ENCODE results near the gene MX2. TPM values are rescaled to one million over a fixed set of nuclear protein-coding genes. Genes with fewer than 3 reads are reported as not detected.

Gene MX2
- total and polyA plus RNA-seq, 9 of the 15 experiments (the other 6 are each of a cell fraction or from before 2014, with no cell fraction given): 0.10 to 0.95 (median 0.47) TPM; not detected in 1

- Histone ChIP-seq H3K4me2 (ENCODE audit: insufficient read depth, low read length) (no peak overlapping the region), H2AFZ (ENCODE audit: low read depth, low read length) (no peak overlapping the region), H3K4me3 (no peak overlapping the region), H3K27ac (ENCODE audit: extremely low read depth, low read depth, low read length) (no peak overlapping the region), H3K4me1 (replicated peaks in 1 of 2; ENCODE audit: control insufficient read depth in 2 of 2, insufficient read depth in 2 of 2, low read length in 2 of 2) (no peaks in the 10 kb centered on the region), H3K9ac (ENCODE audit: insufficient read depth in 1 of 2, low read depth in 2 of 2, low read length in 2 of 2) (no peak overlapping the region; a peak in 1 of 4 replicates), H3K27me3 (ENCODE audit: control insufficient read depth in 2 of 2, insufficient read depth in 2 of 2, low read length in 2 of 2) (peaks cover 12 to 32% of the 10 kb centered on the region in 2 experiments), H3K79me2 (ENCODE audit: control insufficient read depth, insufficient read depth, low read length) (no peaks in the 10 kb centered on the region), H4K20me1 (replicated peaks; ENCODE audit: control insufficient read depth, insufficient read depth, low read length) (no peaks in the 10 kb centered on the region), H3K9me1 (ENCODE audit: control insufficient read depth, insufficient read depth, low read length) (no peaks in the 10 kb centered on the region), H3K36me3 (ENCODE audit: control insufficient read depth, insufficient read depth, low read length) (no peaks in the 10 kb centered on the region), H3K9me3 (replicated peaks; ENCODE audit: control insufficient read depth, insufficient read depth, low read depth, low read length) (no peaks in the 10 kb centered on the region)
- in situ Hi-C loops (cut with MboI) (no loop called here), intact Hi-C loops (cut with micrococcal nuclease) (no loop called here)
- no peak for ATAC-seq
- ChIA-PET POLR2A (interaction anchor here (0.7 kb wide), 1 partner anchor 824 kb away, joined by 3 read pairs; no protein-coding TSS in a partner anchor), CTCF (ENCODE audit: low intra/inter-chr PET ratio) (no interaction called here)
- no peak for DNase-seq (ENCODE audit: extremely low read depth in 1 of 4, low spot score in 3 of 4)
- TF ChIP-seq PHB2 (IDR thresholded peaks at IDR 0.05; ENCODE audit: low read depth): no peak
- BruUV-seq (replicated peaks): no TSS peak
- FAIRE-seq: no peak
- WGBS (ENCODE audit: insufficient coverage, low coverage, missing lambda C conversion rate): 2% methylated on average over 14 of the region's 14 CpGs
Measured at GRCh38 chr21:41388259-41388658, 26.4 kb downstream of the MX2 start.

- CTCF ChIA-PET (ENCODE audit: low intra/inter-chr PET ratio): no interaction called here
- no TSS peak for BruUV-seq (replicated peaks)
- Histone ChIP-seq H3K4me2 (ENCODE audit: insufficient read depth, low read length) (no peak overlapping the region), H3K4me1 (replicated peaks in 1 of 2; ENCODE audit: control insufficient read depth in 2 of 2, insufficient read depth in 2 of 2, low read length in 2 of 2) (no peaks in the 10 kb centered on the region), H3K79me2 (ENCODE audit: control insufficient read depth, insufficient read depth, low read length) (no peaks in the 10 kb centered on the region), H3K36me3 (ENCODE audit: control insufficient read depth, insufficient read depth, low read length) (no peaks in the 10 kb centered on the region), H3K4me3 (no peak overlapping the region), H3K9me3 (replicated peaks; ENCODE audit: control insufficient read depth, insufficient read depth, low read depth, low read length) (no peaks in the 10 kb centered on the region), H3K27ac (ENCODE audit: extremely low read depth, low read depth, low read length) (no peak overlapping the region), H3K9me1 (ENCODE audit: control insufficient read depth, insufficient read depth, low read length) (no peaks in the 10 kb centered on the region), H3K27me3 (ENCODE audit: control insufficient read depth in 2 of 2, insufficient read depth in 2 of 2, low read length in 2 of 2) (peaks cover 12 to 43% of the 10 kb centered on the region in 2 experiments), H3K9ac (ENCODE audit: insufficient read depth in 1 of 2, low read depth in 2 of 2, low read length in 2 of 2) (no peak overlapping the region), H2AFZ (ENCODE audit: low read depth, low read length) (no peak overlapping the region), H4K20me1 (replicated peaks; ENCODE audit: control insufficient read depth, insufficient read depth, low read length) (no peaks in the 10 kb centered on the region; the same call in 1 of the 2 replicates)
- 2% methylated on average over 17 of the region's 17 CpGs for WGBS (ENCODE audit: insufficient coverage, low coverage, missing lambda C conversion rate)
- in situ Hi-C loops (cut with MboI): no loop called here
- no peak for FAIRE-seq
- POLR2A ChIA-PET: interaction anchor here (0.6 kb wide), 1 partner anchor 124 kb away, joined by 3 read pairs; no protein-coding TSS in a partner anchor
- no peak for DNase-seq (ENCODE audit: extremely low read depth in 1 of 4, low spot score in 3 of 4)
- intact Hi-C loops (cut with micrococcal nuclease): no loop called here
- ATAC-seq: no peak
- TF ChIP-seq XRCC3 (IDR thresholded peaks at IDR 0.05) (no peak), TCF15 (CRISPR knock-in tag; IDR thresholded peaks at IDR 0.05) (no peak), HMGN3 (IDR thresholded peaks at IDR 0.05; ENCODE audit: borderline replicate concordance, extremely low read depth, insufficient read length, low read depth, low read length) (no peak), PRMT5 (CRISPR knock-in tag; IDR thresholded peaks at IDR 0.05) (no peak), ZKSCAN3 (CRISPR knock-in tag; IDR thresholded peaks at IDR 0.05) (no peak), FUS (optimal IDR thresholded peaks at IDR 0.05; ENCODE audit: low read depth, low read length) (no peak), ZEB2 (IDR thresholded peaks at IDR 0.05) (no peak), MAFK (IDR thresholded peaks at IDR 0.05; ENCODE audit: low read length) (no peak), KAT2B (IDR thresholded peaks at IDR 0.05; ENCODE audit: low read depth, low read length) (no peak), RFX7 (CRISPR knock-in tag; IDR thresholded peaks at IDR 0.05) (no peak), PKNOX1 (IDR thresholded peaks at IDR 0.05) (no peak), ZNF583 (CRISPR knock-in tag; IDR thresholded peaks at IDR 0.05) (no peak)
Measured at GRCh38 chr21:41390043-41390639, 28.3 kb downstream of the MX2 start.

All from K562 (cell line).